Measurements from ENCODE around the gene PARD3.

DNA sequence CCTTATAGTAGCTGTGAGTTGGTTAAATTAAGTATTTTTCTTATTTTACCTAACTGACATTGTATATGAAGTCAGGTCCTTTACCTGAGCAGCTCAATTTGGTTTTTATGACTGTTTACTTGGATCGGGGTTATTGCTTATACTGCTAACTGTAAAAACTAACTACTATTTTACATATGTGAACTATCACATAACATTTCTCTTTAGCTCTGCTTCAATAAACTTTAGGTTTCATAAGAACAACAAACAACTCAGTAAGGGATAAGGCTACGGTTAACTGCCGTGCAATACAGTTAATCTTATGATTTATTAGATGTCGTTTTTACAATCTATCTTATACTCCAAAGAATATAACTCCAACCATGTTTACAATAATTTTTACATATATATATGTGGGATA is 480.2 kb downstream of the PARD3 start:
- TF ChIP-seq, protein P1, sequence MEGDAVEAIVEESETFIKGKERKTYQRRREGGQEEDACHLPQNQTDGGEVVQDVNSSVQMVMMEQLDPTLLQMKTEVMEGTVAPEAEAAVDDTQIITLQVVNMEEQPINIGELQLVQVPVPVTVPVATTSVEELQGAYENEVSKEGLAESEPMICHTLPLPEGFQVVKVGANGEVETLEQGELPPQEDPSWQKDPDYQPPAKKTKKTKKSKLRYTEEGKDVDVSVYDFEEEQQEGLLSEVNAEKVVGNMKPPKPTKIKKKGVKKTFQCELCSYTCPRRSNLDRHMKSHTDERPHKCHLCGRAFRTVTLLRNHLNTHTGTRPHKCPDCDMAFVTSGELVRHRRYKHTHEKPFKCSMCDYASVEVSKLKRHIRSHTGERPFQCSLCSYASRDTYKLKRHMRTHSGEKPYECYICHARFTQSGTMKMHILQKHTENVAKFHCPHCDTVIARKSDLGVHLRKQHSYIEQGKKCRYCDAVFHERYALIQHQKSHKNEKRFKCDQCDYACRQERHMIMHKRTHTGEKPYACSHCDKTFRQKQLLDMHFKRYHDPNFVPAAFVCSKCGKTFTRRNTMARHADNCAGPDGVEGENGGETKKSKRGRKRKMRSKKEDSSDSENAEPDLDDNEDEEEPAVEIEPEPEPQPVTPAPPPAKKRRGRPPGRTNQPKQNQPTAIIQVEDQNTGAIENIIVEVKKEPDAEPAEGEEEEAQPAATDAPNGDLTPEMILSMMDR (IDR thresholded peaks at IDR 0.05; ENCODE audit: low read depth, low read length, poor library complexity, severe bottlenecking) = no peak
- no peak for TF ChIP-seq EZH2phosphoT487 (IDR thresholded peaks at IDR 0.05; ENCODE audit: borderline replicate concordance, low read length)
